Activated CD8-positive, alpha-beta T cell treated with anti-CD3 and anti-CD28 coated beads for 36 hours (primary cell): ENCODE measurements around the gene TELO2. TPM values are rescaled to one million over a fixed set of nuclear protein-coding genes. Genes with fewer than 3 reads are reported as not detected.

Source experiments
- ATAC-seq: fragments of 200-7000 bp; cut with Tn5 transposase; one replicate; pipeline ENCODE4 v1.10.0; 2021; ENCODE audit warnings: mild to moderate bottlenecking, moderate library complexity
- CTCF ChIA-PET: fragments of 350-600 bp; sonication (Branson Sonifier 250); formaldehyde crosslinking; loops from one replicate; lab custom pipeline; 2021; ENCODE audit warnings: antibody characterized with exemption; lab: Charles Lee
- POLR2A ChIA-PET: fragments of 350-600 bp; sonication (Branson Sonifier 250); formaldehyde crosslinking; loops from one replicate; lab custom pipeline; 2021; ENCODE audit warnings: antibody characterized with exemption; lab: Charles Lee
- DNase-seq: peaks from one replicate; pipeline ENCODE4 v3.0.0-alpha.2; 2020
- H3K27ac Mint-ChIP-seq: one replicate; pipeline ENCODE4 v1.8.0; 2021; ENCODE audit warnings: mild to moderate bottlenecking, mixed read lengths
- H3K27me3 Mint-ChIP-seq: one replicate; pipeline ENCODE4 v1.8.0; 2021; ENCODE audit warnings: mixed read lengths
- H3K36me3 Mint-ChIP-seq: one replicate; pipeline ENCODE4 v1.8.0; 2021; ENCODE audit warnings: low read depth, mixed read lengths
- H3K4me1 Mint-ChIP-seq: one replicate; pipeline ENCODE4 v1.8.0; 2021; ENCODE audit warnings: low read depth, mixed read lengths
- H3K4me3 Mint-ChIP-seq: one replicate; pipeline ENCODE4 v1.8.0; 2021; ENCODE audit warnings: mild to moderate bottlenecking, moderate library complexity, mixed read lengths
- H3K9me3 Mint-ChIP-seq: one replicate; pipeline ENCODE4 v1.8.0; 2021; ENCODE audit warnings: mixed read lengths
- intact Hi-C: fragments of 100-400 bp; cut with micrococcal nuclease; formaldehyde crosslinking; loops from one replicate; pipeline ENCODE4 v1.10.0; 2022
- total RNA-seq, 2 experiments: library from RNA; stranded (reverse); gene quantifications; one replicate each; pipeline ENCODE4 v1.2.3, GENCODE V29; 2021
- TF ChIP-seq, protein P1 (sequence below): fragments of 200-600 bp; IDR thresholded peaks from one replicate; pipeline ENCODE4 v1.8.0; 2022; ENCODE audit warnings: antibody characterized with exemption, mild to moderate bottlenecking

Gene TELO2
- total RNA-seq, result 10 to 100 TPM; 59.1 to 62.1 TPM

DNA sequence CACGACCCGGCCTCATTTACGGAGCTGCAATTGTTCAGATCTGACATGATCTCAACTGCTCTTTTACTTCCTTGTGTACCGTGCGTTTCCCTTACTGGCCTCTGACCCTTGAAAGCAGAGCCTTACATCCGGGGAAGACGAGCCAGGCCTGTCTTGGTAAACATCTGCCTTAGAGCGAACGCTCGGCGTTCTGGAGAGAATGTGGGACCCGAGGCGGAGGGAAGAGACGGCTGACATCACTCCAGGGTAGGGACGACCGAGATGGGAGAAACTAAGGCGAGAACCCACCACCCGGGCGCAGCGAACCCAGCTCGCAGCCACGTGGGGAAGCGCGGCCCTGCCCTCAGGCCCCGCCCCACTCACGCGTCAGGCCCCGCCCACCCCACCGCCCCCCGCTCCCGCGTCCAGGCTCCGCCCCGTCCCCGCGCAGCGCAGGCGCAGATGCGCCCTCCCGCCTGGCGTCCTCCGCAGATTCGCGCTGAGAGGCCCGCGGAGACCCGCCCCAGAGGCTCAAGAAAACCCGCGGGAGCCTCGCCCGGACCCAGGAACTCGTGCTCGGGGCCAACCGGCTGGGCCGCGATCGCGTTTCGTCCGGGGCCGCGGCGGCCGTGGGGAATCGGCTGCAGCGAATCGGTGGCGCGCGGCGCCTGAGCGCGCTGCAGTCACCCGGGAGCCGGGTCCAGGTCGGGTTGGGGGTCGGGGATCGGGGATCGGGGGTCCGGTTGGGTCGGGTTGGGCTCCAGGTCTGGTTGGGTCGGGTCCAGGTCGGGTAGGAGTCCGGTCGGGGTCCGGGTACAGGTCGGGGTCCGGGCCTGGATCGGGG, at the start of gene TELO2:
Gene TELO2, plus strand, starts transcription at position 438 of the 823 bp plus-strand sequence. CDS start 922 bp downstream, outside the sequence.
- Mint-ChIP-seq H3K27me3 (no peaks in the 10 kb centered on the region), H3K27ac (peak within 1 kb of the TSS; percentile 99), H3K9me3 (no peaks in the 10 kb centered on the region), H3K36me3 (peaks cover 8% of the 10 kb centered on the region), H3K4me3 (peak within 1 kb of the TSS; percentile 93), H3K4me1 (peaks cover 10% of the 10 kb centered on the region)
- POLR2A ChIA-PET, result interaction anchor here (0.9 to 3.4 kb wide), 11 partner anchors 10 to 114 kb away, joined by 3 to 15 read pairs (median 6); partner anchors contain the start of genes TMEM204 and UQCC4
- TF ChIP-seq, protein P1, sequence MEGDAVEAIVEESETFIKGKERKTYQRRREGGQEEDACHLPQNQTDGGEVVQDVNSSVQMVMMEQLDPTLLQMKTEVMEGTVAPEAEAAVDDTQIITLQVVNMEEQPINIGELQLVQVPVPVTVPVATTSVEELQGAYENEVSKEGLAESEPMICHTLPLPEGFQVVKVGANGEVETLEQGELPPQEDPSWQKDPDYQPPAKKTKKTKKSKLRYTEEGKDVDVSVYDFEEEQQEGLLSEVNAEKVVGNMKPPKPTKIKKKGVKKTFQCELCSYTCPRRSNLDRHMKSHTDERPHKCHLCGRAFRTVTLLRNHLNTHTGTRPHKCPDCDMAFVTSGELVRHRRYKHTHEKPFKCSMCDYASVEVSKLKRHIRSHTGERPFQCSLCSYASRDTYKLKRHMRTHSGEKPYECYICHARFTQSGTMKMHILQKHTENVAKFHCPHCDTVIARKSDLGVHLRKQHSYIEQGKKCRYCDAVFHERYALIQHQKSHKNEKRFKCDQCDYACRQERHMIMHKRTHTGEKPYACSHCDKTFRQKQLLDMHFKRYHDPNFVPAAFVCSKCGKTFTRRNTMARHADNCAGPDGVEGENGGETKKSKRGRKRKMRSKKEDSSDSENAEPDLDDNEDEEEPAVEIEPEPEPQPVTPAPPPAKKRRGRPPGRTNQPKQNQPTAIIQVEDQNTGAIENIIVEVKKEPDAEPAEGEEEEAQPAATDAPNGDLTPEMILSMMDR, result no peak
- intact Hi-C loops, result no loop called here
- DNase-seq (peak; percentile 85), ATAC-seq (peak; percentile 93)
- CTCF ChIA-PET, result no interaction called here

DNA sequence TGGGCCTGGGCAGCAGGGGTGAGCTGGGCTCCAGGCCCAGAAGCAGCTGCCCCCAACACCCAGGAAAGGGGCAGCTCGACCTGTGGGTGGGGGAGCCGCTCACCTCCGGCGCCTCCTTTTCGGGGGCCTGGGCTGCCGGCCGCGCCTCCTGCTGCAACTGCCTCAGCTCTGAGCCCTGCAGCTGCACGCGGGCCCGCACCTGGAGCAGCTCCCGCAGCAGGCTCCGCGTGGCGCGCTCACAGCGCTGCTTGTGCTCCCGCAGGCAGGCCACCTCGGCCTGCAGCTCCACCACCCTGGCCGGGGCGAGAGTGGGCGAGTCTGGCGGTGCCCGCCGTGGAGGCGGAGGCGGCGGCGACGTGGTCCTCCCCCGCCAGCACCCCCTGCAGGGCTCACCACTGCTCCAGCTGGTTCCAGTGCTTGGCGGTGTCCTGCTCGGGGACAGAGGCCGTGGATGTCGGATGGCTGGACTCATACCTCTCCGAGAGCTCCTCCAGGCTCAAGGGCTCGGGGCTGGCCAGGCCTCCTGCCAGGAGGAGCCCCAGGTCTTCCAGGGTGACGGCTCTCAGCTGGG, 49.7 kb upstream of the TELO2 start:
- intact Hi-C loops, result no loop called here
- TF ChIP-seq, protein P1, result no peak
- no peaks in the 10 kb centered on the region for H3K27me3 Mint-ChIP-seq
- H3K36me3 Mint-ChIP-seq, result no peaks in the 10 kb centered on the region
- ChIA-PET POLR2A (interaction anchor here (1.3 kb wide), 1 partner anchor 15 kb away, joined by 3 read pairs; no protein-coding TSS in a partner anchor), CTCF (interaction anchor here (1.1 kb wide), 1 partner anchor 129 kb away, joined by 3 read pairs; no protein-coding TSS in a partner anchor)
- H3K4me1 Mint-ChIP-seq, result no peaks in the 10 kb centered on the region
- H3K9me3 Mint-ChIP-seq, result no peaks in the 10 kb centered on the region
- H3K27ac Mint-ChIP-seq, result no peak overlapping the region
- DNase-seq, result no peak
- no peak for ATAC-seq
- H3K4me3 Mint-ChIP-seq, result no peak overlapping the region

DNA sequence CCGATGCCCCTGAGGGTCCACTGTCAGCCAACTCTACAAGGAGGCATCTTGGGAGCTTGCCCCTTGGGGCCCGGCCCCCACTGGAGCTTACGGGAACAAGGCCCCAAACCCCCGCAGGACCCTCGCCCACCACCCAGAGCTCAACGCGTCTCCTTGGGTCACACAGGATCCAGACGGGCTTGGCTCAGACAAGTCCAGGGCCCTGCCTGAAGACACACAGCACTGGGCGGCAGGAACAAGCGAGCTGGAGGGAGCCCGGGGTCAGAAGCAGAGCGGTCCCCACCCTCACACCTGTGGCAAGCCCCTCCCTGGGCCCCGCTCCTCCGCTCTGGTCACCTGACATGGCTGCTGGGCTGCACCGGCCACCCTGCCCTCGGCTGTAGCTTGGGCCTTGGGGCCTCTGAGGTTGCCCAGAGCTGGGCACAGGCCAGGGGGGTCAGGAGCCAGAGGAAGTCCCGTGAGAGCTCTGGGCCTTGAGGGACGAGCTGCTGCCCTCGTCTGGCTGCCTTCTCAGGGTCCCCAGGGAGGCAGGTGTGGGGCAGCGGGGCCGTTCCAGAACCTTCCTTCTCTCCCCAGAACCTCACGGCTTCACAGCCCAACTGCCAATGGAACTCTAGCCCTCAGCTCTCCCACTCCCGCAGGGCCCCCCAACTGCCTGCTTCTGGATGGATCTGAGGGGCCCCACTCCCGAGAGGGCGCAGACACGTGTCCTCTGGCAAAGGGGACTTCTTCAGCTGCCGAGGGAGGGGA, 49.0 kb upstream of the TELO2 start, which contains the start of gene CCDC154:
Gene CCDC154, minus strand, starts transcription at position 577 of the 750 bp plus-strand sequence. Its CDS starts 234 bp downstream, at position 343.
- Mint-ChIP-seq H3K4me1 (no peaks in the 10 kb centered on the region), H3K4me3 (no peak within 1 kb of the TSS), H3K27ac (no peak within 1 kb of the TSS), H3K36me3 (no peaks in the 10 kb centered on the region), H3K9me3 (no peaks in the 10 kb centered on the region), H3K27me3 (no peaks in the 10 kb centered on the region)
- DNase-seq, result no peak
- TF ChIP-seq, protein P1, result no peak
- intact Hi-C loops, result no loop called here
- ChIA-PET CTCF (interaction anchor here (1.1 kb wide), 1 partner anchor 128 kb away, joined by 3 read pairs; no protein-coding TSS in a partner anchor), POLR2A (interaction anchor here (1.3 kb wide), 1 partner anchor 15 kb away, joined by 3 read pairs; no protein-coding TSS in a partner anchor)
- no peak for ATAC-seq

DNA sequence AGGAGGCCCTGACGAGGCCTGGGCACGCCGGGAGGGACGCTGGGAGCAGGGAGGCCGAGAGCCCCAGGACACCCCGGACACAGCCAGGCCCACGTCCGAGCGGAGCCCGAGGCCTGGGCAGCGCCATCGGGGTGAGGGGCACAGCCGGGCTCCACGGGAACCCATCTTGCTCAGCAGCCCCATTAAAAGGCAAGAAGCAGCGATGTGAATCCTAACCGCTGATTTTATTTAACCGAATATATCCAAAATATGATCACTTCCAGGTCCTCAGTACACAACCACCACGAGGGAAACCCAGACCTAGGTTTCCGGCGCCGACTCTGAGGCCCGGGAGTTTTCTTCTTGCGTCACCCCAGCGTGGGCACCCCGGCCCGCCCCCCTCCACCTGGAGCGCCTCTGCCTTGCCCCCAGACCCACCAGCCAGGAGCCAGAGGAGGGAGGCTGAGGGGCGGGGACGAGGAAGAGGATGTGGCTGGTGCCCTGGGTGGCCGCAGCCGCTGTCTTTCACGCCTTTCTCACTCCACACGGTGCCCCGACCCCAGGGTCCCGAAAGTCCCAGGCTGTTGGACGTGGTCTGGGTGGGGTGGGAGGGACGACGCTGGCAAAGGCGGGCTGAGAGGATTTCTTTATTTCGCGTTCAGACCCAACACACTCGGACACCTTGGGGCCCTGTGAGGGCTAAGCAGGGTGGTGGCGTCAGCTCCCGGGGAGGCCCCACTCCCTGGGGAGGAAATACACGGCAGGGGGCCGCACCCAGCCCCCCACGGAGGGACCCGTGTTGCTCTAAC, 48.2 kb upstream of the TELO2 start:
- H3K27ac Mint-ChIP-seq, result no peak overlapping the region
- DNase-seq, result no peak
- POLR2A ChIA-PET, result no interaction called here
- no peaks in the 10 kb centered on the region for H3K9me3 Mint-ChIP-seq
- no peak overlapping the region for H3K4me3 Mint-ChIP-seq
- no peak for ATAC-seq
- H3K4me1 Mint-ChIP-seq, result no peaks in the 10 kb centered on the region
- TF ChIP-seq, protein P1, result no peak
- CTCF ChIA-PET, result no interaction called here
- intact Hi-C loops, result no loop called here
- H3K36me3 Mint-ChIP-seq, result no peaks in the 10 kb centered on the region
- H3K27me3 Mint-ChIP-seq, result no peaks in the 10 kb centered on the region
